ENCODE results near the gene FLACC1. TPM values are rescaled to one million over a fixed set of nuclear protein-coding genes. Genes with fewer than 3 reads are reported as not detected.

FLACC1 gene
- total RNA-seq, 1 experiment from 2014 or later, result 0.17 TPM

GRCh38 chr2:201319511-201319910 lies 37.6 kb downstream of the FLACC1 start:
- H3K27ac Mint-ChIP-seq, result no peak overlapping the region
- peaks cover 9% of the 10 kb centered on the region for H3K4me1 Mint-ChIP-seq
- H3K9me3 Mint-ChIP-seq, result peaks cover 32% of the 10 kb centered on the region
- TF ChIP-seq CBFB (CRISPR knock-in tag; IDR thresholded peaks at IDR 0.05; ENCODE audit: low read depth) (no peak), NFATC4 (CRISPR knock-in tag; IDR thresholded peaks at IDR 0.05) (no peak), ERG (CRISPR knock-in tag; IDR thresholded peaks at IDR 0.05) (no peak), NR3C1 (CRISPR knock-in tag; conservative IDR thresholded peaks at IDR 0.05; ENCODE audit: low read depth) (no peak), ESRRA (CRISPR knock-in tag; IDR thresholded peaks at IDR 0.05; ENCODE audit: borderline replicate concordance) (no peak), ZMAT4 (CRISPR knock-in tag; IDR thresholded peaks at IDR 0.05) (no peak)
- DNase-seq (ENCODE audit: low spot score) (no peak), ATAC-seq (no peak)
- peaks cover 19% of the 10 kb centered on the region for H3K36me3 Mint-ChIP-seq
- H3K4me3 Mint-ChIP-seq, result no peak overlapping the region
- H3K27me3 Mint-ChIP-seq (ENCODE audit: low read depth), result peaks cover 2% of the 10 kb centered on the region; the same call in 1 of the 2 replicates
- POLR2A ChIA-PET, result no interaction called here
- CTCF ChIA-PET, result no interaction called here

- no peak for TF ChIP-seq GRHL2 (CRISPR knock-in tag; IDR thresholded peaks at IDR 0.05; ENCODE audit: insufficient replicate concordance, severe bottlenecking)
- no peak for TF ChIP-seq ZNF281 (CRISPR knock-in tag; IDR thresholded peaks at IDR 0.05)
- TF ChIP-seq FOXP1 (CRISPR knock-in tag; IDR thresholded peaks at IDR 0.05; ENCODE audit: borderline replicate concordance), result no peak
- no peak for TF ChIP-seq E2F1 (CRISPR knock-in tag; IDR thresholded peaks at IDR 0.05)
- Mint-ChIP-seq H3K27me3 (ENCODE audit: low read depth) (no peaks in the 10 kb centered on the region; the same call in none of the 2 replicates), H3K9me3 (peaks cover 41% of the 10 kb centered on the region), H3K4me1 (peaks cover 16% of the 10 kb centered on the region), H3K27ac (no peak overlapping the region), H3K36me3 (no peaks in the 10 kb centered on the region), H3K4me3 (no peak overlapping the region)
- ATAC-seq, result no peak
- no peak for DNase-seq (ENCODE audit: low spot score)
- ChIA-PET POLR2A (no interaction called here), CTCF (no interaction called here)
Observed at GRCh38 chr2:201313362-201313761, 43.8 kb downstream of the FLACC1 start.

GRCh38 chr2:201308914-201309313 lies 48.2 kb downstream of the FLACC1 start:
- Mint-ChIP-seq H3K27ac (no peak overlapping the region), H3K4me1 (peaks cover under 1% of the 10 kb centered on the region; the same call in 1 of the 2 replicates), H3K9me3 (peaks cover 48% of the 10 kb centered on the region), H3K27me3 (ENCODE audit: low read depth) (no peaks in the 10 kb centered on the region; the same call in none of the 2 replicates), H3K36me3 (no peaks in the 10 kb centered on the region), H3K4me3 (no peak overlapping the region)
- ChIA-PET CTCF (no interaction called here), POLR2A (no interaction called here)
- TF ChIP-seq NFE2L1 (CRISPR knock-in tag; IDR thresholded peaks at IDR 0.05), result no peak
- no peak for TF ChIP-seq CBFB (CRISPR knock-in tag; IDR thresholded peaks at IDR 0.05; ENCODE audit: low read depth)
- TF ChIP-seq JAZF1 (CRISPR knock-in tag; IDR thresholded peaks at IDR 0.05), result no peak
- no peak for TF ChIP-seq ZMAT4 (CRISPR knock-in tag; IDR thresholded peaks at IDR 0.05)
- TF ChIP-seq ATF3 (CRISPR knock-in tag; conservative IDR thresholded peaks at IDR 0.05), result no peak
- no peak for TF ChIP-seq ZNF317 (CRISPR knock-in tag; IDR thresholded peaks at IDR 0.05; ENCODE audit: borderline replicate concordance, low read depth)
- no peak for TF ChIP-seq ZBTB21 (CRISPR knock-in tag; IDR thresholded peaks at IDR 0.05; ENCODE audit: borderline replicate concordance)
- no peak for DNase-seq (ENCODE audit: low spot score)
- no peak for ATAC-seq
